Gastrocnemius medialis (tissue), 4 donors: ENCODE results near the gene OR10A5.

Experiments used
- CTCF ChIP-seq, 5 experiments: fragments of 450-650 bp in 3 of 5; fragments of 200-600 bp in 2 of 5; sonication (generic) in 2 of 5; IDR thresholded peaks in 4 of 5; conservative IDR thresholded peaks in 1 of 5; 1 replicate in 4 of 5; 2 replicates in 1 of 5; pipeline ENCODE4 v1.5.1; 2016 to 2019; ENCODE audit warnings: antibody characterized with exemption in 5 of 5, mild to moderate bottlenecking in 3 of 5, moderate library complexity in 3 of 5
- POLR2A ChIP-seq, 2 donors: fragments of 450-650 bp; IDR thresholded peaks; one replicate each; pipeline ENCODE4 v1.6.1; 2017; ENCODE audit warnings: antibody characterized with exemption in 2 of 2, mild to moderate bottlenecking in 2 of 2, moderate library complexity in 2 of 2

- TF ChIP-seq CTCF (IDR thresholded peaks at IDR 0.05 in 4 of 5, conservative IDR thresholded peaks at IDR 0.05 in 1 of 5) (no peak), POLR2A (IDR thresholded peaks at IDR 0.05) (no peak)
Measured at GRCh38 chr11:6894097-6894496, 48.6 kb downstream of the OR10A5 start.
